ENCODE data around the gene AVP.

DNA sequence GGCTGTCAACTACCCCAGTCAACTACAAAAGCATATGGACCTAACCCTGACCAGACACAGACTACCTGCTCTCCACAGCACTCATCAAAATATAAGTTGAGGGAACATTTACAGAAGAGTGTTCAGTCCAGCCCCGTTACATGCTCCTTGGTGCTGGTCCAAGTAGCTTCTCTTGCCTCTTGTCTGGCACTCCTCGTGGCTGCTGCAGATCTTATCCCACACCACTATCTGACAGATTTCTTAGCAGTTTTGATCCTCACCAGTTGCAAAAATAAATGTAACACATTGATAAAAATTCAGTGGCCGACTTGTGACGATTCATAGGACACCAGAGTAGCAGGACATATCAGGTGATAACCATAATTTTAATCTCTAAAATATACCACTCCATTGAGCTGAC is 44.6 kb upstream of the AVP start:
- TF ChIP-seq CTCF (IDR thresholded peaks at IDR 0.05; ENCODE audit: low read depth, low read length, poor library complexity, severe bottlenecking): no peak
- TF ChIP-seq EZH2phosphoT487 (IDR thresholded peaks at IDR 0.05; ENCODE audit: borderline replicate concordance, low read length): no peak

All from DOHH2 (cell line).